Measurements from ENCODE around the gene DIAPH2. TPM values are rescaled to one million over a fixed set of nuclear protein-coding genes. Genes with fewer than 3 reads are reported as not detected.
A peak's percentile ranks its signal among the peaks of the same experiment; 100 is the strongest.

DIAPH2 gene
- 33.3 and 42.3 TPM in 2 replicates for total RNA-seq (ENCODE audit: low replicate concordance)

DNA sequence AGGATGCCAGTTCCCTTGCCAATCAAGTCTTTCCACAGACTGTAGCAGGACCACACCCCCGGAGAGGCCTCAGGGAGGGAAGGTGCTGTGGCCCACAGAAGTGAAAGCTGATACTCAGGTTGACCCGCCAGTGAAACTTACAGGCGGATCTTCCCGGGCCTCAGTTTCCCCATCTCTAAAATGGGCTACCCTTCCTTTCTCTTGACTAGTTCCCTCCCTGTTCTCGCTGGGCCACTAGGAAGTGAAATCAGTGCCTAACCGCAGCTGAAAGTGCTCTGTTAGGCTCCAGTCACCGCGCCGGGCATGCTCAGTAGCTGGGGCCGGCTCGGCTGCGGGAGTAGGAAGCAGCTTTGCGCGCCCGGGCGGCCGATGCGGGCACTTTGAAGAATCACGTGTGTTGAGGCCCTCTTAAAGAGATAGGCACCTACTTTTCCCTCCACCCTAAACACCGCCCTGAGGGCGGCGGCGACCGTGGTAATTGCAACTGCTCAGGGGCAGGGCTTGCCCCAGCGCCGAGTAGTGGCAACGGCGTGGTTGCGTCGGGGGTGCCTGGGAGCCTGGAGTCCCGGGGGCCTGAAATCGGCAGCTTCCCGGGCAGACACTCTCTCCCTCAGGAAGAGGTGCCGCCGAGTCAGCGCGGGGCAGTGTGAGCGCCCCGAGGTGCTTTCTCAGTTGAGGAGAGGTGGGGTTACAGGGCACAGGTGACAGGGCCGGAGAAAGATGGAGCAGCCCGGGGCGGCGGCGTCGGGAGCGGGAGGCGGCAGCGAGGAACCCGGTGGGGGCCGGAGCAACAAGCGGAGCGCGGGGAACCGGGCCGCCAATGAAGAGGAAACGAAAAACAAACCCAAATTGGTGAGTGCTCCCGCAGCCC, at the start of gene DIAPH2:
TSS of gene DIAPH2 (plus strand) at position 504 of the 871 bp plus-strand sequence.
- peak within 1 kb of the TSS; percentile 74 for H3K4me3 ChIP-seq (ENCODE audit: low read depth, low read length)
- peak; percentile 77 for DNase-seq (ENCODE audit: low read depth)
- TF ChIP-seq, protein P1, sequence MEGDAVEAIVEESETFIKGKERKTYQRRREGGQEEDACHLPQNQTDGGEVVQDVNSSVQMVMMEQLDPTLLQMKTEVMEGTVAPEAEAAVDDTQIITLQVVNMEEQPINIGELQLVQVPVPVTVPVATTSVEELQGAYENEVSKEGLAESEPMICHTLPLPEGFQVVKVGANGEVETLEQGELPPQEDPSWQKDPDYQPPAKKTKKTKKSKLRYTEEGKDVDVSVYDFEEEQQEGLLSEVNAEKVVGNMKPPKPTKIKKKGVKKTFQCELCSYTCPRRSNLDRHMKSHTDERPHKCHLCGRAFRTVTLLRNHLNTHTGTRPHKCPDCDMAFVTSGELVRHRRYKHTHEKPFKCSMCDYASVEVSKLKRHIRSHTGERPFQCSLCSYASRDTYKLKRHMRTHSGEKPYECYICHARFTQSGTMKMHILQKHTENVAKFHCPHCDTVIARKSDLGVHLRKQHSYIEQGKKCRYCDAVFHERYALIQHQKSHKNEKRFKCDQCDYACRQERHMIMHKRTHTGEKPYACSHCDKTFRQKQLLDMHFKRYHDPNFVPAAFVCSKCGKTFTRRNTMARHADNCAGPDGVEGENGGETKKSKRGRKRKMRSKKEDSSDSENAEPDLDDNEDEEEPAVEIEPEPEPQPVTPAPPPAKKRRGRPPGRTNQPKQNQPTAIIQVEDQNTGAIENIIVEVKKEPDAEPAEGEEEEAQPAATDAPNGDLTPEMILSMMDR (IDR thresholded peaks at IDR 0.05; ENCODE audit: insufficient read depth, low read length): peak; percentile 26

DNA sequence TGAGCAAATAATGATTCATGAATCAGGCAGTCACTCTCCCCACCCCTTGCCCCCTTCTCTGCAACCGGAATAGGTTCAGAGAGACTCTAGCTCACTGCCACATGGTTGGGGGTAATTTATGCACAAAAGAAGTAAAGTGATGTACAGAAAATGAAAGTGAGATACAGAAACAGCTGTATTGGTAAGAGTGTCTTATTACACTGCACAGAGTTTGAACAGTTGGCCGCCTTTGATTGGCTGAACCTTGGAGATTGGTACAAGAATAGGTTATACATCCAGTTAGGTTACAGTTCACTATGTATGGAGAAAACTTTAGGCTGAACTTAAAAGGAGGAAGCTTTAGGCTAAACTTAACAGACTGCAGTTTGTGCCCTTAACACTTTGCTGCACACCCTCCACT, 34.6 kb upstream of the DIAPH2 start:
- no peak for DNase-seq (ENCODE audit: low read depth)
- TF ChIP-seq, protein P1 (IDR thresholded peaks at IDR 0.05; ENCODE audit: insufficient read depth, low read length): no peak
- H3K4me3 ChIP-seq (ENCODE audit: low read depth, low read length): no peak overlapping the region

GRCh38 chrX:96655947-96656623, 28.6 kb upstream of the DIAPH2 start:
- H3K4me3 ChIP-seq (ENCODE audit: low read depth, low read length): no peak overlapping the region
- TF ChIP-seq, protein P1 (IDR thresholded peaks at IDR 0.05; ENCODE audit: insufficient read depth, low read length): no peak
- no peak for DNase-seq (ENCODE audit: low read depth)

GRCh38 chrX:96682516-96682915, 2.1 kb upstream of the DIAPH2 start:
- TF ChIP-seq, protein P1 (IDR thresholded peaks at IDR 0.05; ENCODE audit: insufficient read depth, low read length): no peak

GRCh38 chrX:96683997-96684338, 674 bp upstream of the DIAPH2 start:
- H3K4me3 ChIP-seq (ENCODE audit: low read depth, low read length): peak overlapping the region; percentile 74
- TF ChIP-seq, protein P1 (IDR thresholded peaks at IDR 0.05; ENCODE audit: insufficient read depth, low read length): no peak
- no peak for DNase-seq (ENCODE audit: low read depth)

More at GRCh38 chrX:96682516-96682915, 2.1 kb upstream of the DIAPH2 start:
- DNase-seq (ENCODE audit: low read depth): no peak
- no peak overlapping the region for H3K4me3 ChIP-seq (ENCODE audit: low read depth, low read length)

- peak overlapping the region; percentile 74 for H3K4me3 ChIP-seq (ENCODE audit: low read depth, low read length)
Observed at GRCh38 chrX:96685210-96686099, 813 bp downstream of the DIAPH2 start.

More at GRCh38 chrX:96685210-96686099, 813 bp downstream of the DIAPH2 start:
- TF ChIP-seq, protein P1 (IDR thresholded peaks at IDR 0.05; ENCODE audit: insufficient read depth, low read length): no peak
- DNase-seq (ENCODE audit: low read depth): peak; percentile 55
